ENCODE results near the gene ARFIP1. TPM values are rescaled to one million over a fixed set of nuclear protein-coding genes. Genes with fewer than 3 reads are reported as not detected.
"Not testable (repeated sequence)": the region's sequence is repeated elsewhere in the genome, so short reads cannot be mapped to it uniquely, and the experiment has no call there.

Gene ARFIP1, protein sequence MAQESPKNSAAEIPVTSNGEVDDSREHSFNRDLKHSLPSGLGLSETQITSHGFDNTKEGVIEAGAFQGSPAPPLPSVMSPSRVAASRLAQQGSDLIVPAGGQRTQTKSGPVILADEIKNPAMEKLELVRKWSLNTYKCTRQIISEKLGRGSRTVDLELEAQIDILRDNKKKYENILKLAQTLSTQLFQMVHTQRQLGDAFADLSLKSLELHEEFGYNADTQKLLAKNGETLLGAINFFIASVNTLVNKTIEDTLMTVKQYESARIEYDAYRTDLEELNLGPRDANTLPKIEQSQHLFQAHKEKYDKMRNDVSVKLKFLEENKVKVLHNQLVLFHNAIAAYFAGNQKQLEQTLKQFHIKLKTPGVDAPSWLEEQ
- 10 to 100 TPM; 18.0 to 19.0 TPM for total RNA-seq
- long read RNA-seq, transcript ARFIP1-201 (9 exons, 3,111 nt), result major isoform, 7 of 14 reads
- long read RNA-seq, partial matches to known transcripts, result 2 of 14 reads
- long read RNA-seq, other reads (novel, unspliced or antisense), result 2 of 14 reads

DNA sequence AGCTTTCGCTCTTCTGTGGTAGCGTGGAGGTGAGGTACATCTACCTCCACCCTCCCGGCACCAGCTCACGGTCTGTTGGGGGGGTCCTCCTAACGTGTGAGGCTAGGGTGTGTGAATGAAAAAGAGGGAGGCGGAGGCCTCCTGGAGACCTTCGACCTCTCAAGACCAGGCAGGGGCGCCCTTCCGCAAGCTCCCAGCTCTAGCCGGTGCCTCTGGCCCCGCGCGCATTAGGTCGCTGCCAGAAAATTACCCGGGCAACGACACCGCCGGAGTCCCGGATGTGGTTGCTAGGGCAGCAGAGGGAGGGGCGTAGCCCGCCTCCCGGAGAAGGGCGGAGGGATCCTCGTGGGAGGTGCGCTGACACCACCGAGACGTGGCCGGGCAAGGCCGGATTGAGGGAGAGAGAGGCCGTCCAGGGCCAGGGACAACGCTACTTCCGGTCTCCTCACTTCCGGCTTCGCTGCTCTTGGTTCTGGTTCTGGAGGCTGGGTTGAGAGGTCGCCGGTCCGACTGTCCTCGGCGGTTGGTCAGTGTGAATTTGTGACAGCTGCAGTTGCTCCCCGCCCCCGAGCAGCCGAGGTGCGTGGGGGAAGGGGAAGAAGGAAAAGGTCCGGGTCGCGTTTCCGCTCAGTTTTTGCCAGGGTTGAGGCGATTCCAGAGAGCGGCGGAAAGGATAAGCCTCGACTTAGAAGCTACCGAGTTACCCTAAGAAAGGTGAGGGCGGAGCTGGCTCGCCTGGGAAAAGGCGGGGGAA, at the start of gene ARFIP1, which contains the start of gene TIGD4:
ARFIP1 (plus strand) TSS at position 442 of the 754 bp plus-strand sequence. CDS start 49,680 bp downstream, outside the sequence.
TIGD4 (minus strand) TSS at position 218 of the 754 bp plus-strand sequence. CDS start 8,726 bp downstream, outside the sequence.
- DNase-seq, result peak; percentile 98

GRCh38 chr4:152731997-152732396, 47.8 kb upstream of the ARFIP1 start:
- ATAC-seq (no peak), DNase-seq (no peak)
- intact Hi-C loops (cut with DNase I), result loop anchor here in 1 of 2 donors (10.0 kb wide), 1 partner anchor 237 kb away; no protein-coding TSS in a partner anchor

More for the DNA sequence above, at the start of gene ARFIP1, which contains the start of gene TIGD4:
- ATAC-seq, result peak; percentile 99 to 100
- intact Hi-C loops (cut with DNase I), result no loop called here

GRCh38 chr4:152734015-152734698, 45.6 kb upstream of the ARFIP1 start:
- ATAC-seq, result peak in 1 of 2 donors; percentile 20
- no peak for DNase-seq
- intact Hi-C loops (cut with DNase I), result loop anchor here (2.0 to 10.0 kb wide), 2 partner anchors 233 to 239 kb away; no protein-coding TSS in a partner anchor

GRCh38 chr4:152734699-152735050, 45.1 kb upstream of the ARFIP1 start:
- no peak for ATAC-seq
- intact Hi-C loops (cut with DNase I), result loop anchor here (2.0 to 10.0 kb wide), 3 partner anchors 97 to 240 kb away; no protein-coding TSS in a partner anchor

GRCh38 chr4:152735396-152735859, 44.3 kb upstream of the ARFIP1 start:
- intact Hi-C loops (cut with DNase I), result loop anchor here (2.0 to 10.0 kb wide), 3 partner anchors 98 to 241 kb away; no protein-coding TSS in a partner anchor
- ATAC-seq (peak; percentile 42 to 44), DNase-seq (no peak)

More at GRCh38 chr4:152734699-152735050, 45.1 kb upstream of the ARFIP1 start:
- DNase-seq, result no peak

DNA sequence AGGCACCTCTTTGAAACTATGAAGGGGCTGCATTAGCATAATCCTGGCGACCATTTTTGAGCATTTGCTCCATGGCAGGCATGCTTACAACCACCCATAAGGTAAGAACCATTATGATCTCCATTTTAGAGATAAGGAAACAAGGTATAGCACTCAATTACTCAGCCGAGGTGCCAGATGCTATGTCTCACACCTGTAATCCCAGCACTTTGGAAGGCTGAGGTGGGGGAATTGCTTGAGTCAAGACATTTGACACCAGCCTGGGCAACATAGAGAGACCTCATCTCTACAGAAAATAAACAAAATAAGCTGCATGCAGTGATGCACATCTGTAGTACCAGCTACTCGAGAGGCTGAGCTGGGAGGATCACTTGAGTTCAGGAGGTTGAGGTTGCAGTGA, 43.8 kb upstream of the ARFIP1 start:
- ATAC-seq (no peak), DNase-seq (no peak)
- intact Hi-C loops (cut with DNase I), result loop anchor here (2.0 to 10.0 kb wide), 3 partner anchors 99 to 241 kb away; no protein-coding TSS in a partner anchor

DNA sequence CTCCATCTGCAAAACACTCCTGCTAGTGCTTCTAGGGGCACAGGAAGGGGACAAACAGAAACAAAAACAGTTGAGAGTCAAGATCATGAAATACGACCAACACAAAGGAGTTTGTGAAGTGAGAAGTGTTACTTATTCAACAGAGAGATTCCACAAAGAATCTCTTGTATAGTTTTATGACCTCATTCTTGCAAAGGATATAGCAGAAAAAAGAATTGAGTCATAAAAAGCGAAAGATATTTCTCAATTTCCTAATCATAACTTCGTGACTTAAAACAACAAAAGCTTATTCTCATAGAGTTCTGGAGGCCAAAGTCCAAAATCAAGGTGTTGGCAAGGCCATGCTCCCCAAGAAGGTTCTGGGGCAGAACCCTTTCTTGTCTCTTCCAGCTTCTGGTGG, 40.9 kb upstream of the ARFIP1 start:
- no peak for ATAC-seq
- intact Hi-C loops (cut with DNase I), result loop anchor here (5.0 to 10.0 kb wide), 2 partner anchors 102 to 244 kb away; no protein-coding TSS in a partner anchor
- DNase-seq, result no peak

DNA sequence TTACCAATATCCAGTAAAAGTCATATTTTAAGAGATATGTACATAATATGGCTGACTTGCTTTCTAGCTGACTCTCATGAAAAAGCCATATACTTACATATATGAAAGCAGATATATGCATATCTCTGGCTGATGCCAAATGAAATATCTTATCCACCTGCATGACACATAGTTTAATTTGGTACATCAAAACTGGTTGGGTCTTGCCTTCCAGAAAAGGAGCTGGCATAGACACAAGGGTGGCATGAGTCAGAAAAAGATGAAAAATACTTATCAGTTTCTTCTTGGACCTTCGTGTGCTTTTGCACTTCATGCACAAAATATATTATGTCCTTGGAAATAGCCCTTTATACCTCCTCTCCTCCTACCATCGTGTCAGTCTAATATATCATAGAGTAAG, 32.3 kb upstream of the ARFIP1 start:
- ATAC-seq (no peak), DNase-seq (no peak)
- intact Hi-C loops (cut with DNase I), result no loop called here

- ATAC-seq (no peak), DNase-seq (no peak)
- intact Hi-C loops (cut with DNase I), result no loop called here
Observed at GRCh38 chr4:152748619-152749018, 31.1 kb upstream of the ARFIP1 start.

DNA sequence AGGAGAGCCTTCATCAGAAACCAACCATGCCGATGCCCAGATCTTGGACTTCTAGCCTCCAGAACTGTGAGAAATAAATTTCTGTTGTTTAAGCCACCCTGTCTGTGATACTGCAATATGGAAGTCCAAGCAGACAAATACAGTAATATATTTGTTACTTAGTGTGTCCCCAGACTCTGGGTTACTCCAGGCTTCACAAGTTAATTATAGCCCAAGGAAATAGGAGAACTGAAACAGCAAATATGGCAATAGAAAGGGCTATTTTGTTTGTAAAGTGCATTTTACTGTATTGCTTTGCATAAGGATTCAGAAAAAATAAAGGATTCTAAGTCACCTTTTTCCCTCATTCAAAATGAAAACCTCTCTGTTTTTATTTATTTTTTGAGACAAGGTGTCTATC, 16.0 kb upstream of the ARFIP1 start:
- ATAC-seq (no peak), DNase-seq (no peak)
- intact Hi-C loops (cut with DNase I), result no loop called here

- ATAC-seq; DNase-seq; intact Hi-C loops (cut with DNase I): not testable (repeated sequence)
Observed at GRCh38 chr4:152765069-152765737, 14.6 kb upstream of the ARFIP1 start.

DNA sequence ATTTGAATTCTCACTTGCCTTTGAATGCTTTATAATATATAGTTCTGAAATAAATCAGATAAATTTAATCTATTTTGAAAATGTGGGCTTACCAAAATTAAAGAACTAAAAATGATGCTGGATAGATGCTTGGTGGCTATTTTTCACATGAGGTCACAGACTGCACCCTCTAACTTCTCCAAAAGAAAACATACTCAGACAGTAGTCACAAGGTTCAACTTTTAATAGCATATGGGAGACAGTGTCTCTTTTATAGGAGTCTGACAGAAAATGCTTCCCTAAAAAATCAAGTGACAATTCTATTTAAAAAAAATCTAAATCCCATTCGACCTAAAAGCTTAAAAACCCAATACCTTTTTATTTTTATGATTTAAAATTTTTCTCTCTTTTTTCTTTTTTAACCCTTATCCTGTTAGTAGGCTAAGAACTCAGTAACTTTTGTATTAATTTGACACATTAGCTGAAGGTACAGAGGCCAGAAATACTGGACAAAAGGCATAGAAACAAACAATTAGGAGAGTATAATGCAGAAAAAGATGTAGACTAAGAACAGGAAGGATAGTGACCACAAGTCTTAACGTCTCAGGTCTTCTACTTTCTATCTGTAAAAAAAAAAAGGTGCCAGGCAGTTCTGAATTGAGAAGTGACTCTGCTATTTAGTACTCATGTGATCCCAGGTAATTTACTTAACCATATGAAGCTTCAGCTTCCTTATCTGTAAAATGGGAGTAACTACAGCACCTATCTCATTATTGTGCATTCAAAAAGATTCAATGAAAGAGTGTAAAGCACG, 7.8 kb upstream of the ARFIP1 start:
- DNase-seq, result no peak
- ATAC-seq, result no peak
- intact Hi-C loops (cut with DNase I), result no loop called here

DNA sequence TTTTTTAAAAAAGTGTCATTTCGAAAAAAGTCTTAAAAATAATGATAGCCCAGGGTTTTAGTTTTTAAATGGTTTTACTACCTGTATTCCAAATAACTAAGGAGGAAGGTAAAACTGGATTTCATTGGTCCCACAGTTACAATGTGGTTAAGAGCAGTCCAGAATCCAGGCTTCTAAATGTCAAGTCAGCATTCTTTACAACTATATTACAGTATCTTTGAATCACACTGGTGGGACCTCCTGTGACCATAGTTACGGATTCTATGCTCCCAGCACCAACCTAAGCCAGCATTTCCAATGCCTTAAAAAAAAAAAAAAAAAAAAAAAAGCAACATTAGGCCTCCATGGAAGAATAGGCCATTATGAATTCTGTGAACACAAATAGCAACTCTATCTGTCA, 6.4 kb upstream of the ARFIP1 start:
- no peak for DNase-seq
- no peak for ATAC-seq
- intact Hi-C loops (cut with DNase I), result no loop called here

- intact Hi-C loops (cut with DNase I), result no loop called here
Observed at GRCh38 chr4:152773953-152774352, 5.8 kb upstream of the ARFIP1 start.

GRCh38 chr4:152776352-152776751, 3.4 kb upstream of the ARFIP1 start:
- DNase-seq (no peak), ATAC-seq (no peak)
- intact Hi-C loops (cut with DNase I), result no loop called here

More at GRCh38 chr4:152773953-152774352, 5.8 kb upstream of the ARFIP1 start:
- no peak for ATAC-seq
- no peak for DNase-seq

DNA sequence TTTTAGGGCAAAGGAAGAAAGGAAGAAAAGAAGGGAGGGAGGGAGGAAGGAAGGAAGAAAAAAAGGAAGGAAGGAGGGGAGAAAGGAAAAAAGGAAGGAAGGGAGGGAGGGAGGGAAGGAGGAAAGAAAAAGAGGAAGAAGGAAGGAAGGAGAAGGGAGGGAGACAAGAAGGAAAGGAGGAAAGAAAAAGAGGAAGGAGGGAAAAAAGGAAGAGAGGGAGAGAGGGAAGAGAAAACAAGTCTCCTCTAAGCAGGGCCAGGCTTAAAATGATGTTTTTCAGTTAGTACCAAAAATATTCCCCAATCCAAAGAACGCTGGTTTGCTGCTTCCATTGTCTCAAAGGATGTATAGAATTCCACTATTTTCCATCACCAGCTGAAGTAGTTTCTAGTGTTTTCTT, 2.3 kb upstream of the ARFIP1 start:
- ATAC-seq, result no peak
- intact Hi-C loops (cut with DNase I), result no loop called here
- no peak for DNase-seq
